DOHH2 (cell line): ENCODE measurements around the gene HSFX3.

Experiments
- H3F3A ChIP-seq: fragments of 200-600 bp; sonication (generic), shearing (Covaris generic); 2 replicates; pipeline ENCODE4 v1.6.0; 2016; ENCODE audit warnings: antibody characterized with exemption, mild to moderate bottlenecking; ENCODE audit not compliant: control insufficient read depth, insufficient read depth
- H3K27ac ChIP-seq: fragments of 200-600 bp; sonication (generic); 2 replicates; pipeline ENCODE4 v1.5.1; 2014; ENCODE audit warnings: low read depth, mild to moderate bottlenecking, low read length, moderate library complexity
- H3K27me3 ChIP-seq: fragments of 200-600 bp; sonication (generic); 2 replicates; pipeline ENCODE4 v1.6.1; 2014; ENCODE audit warnings: mild to moderate bottlenecking, low read length, mixed read lengths; ENCODE audit not compliant: control insufficient read depth
- H3K36me3 ChIP-seq: fragments of 200-600 bp; sonication (generic); 2 replicates; pipeline ENCODE4 v1.6.1; 2014; ENCODE audit warnings: mild to moderate bottlenecking, low read length, moderate library complexity, mixed read lengths; ENCODE audit not compliant: control insufficient read depth
- H3K4me1 ChIP-seq: fragments of 200-600 bp; sonication (generic); 2 replicates; pipeline ENCODE4 v1.6.1; 2014; ENCODE audit warnings: mild to moderate bottlenecking, low read length, mixed read lengths; ENCODE audit not compliant: control insufficient read depth
- H3K4me2 ChIP-seq: fragments of 200-600 bp; sonication (generic); 2 replicates; pipeline ENCODE4 v1.6.0; 2014; ENCODE audit warnings: mild to moderate bottlenecking, low read length, moderate library complexity
- H3K4me3 ChIP-seq: fragments of 200-600 bp; sonication (generic); 2 replicates; pipeline ENCODE4 v1.5.1; 2014; ENCODE audit warnings: mild to moderate bottlenecking, low read length, mixed read lengths
- H3K79me2 ChIP-seq: fragments of 200-600 bp; sonication (generic); 2 replicates; pipeline ENCODE4 v1.6.1; 2014; ENCODE audit warnings: mild to moderate bottlenecking, low read length, mixed read lengths; ENCODE audit not compliant: control insufficient read depth
- H3K9me2 ChIP-seq: fragments of 200-600 bp; sonication (generic); replicated peaks from 2 replicates; pipeline ENCODE4 v1.6.1; 2014; ENCODE audit warnings: mild to moderate bottlenecking, low read length, mixed read lengths; ENCODE audit not compliant: control insufficient read depth
- H3K9me3 ChIP-seq: fragments of 200-600 bp; sonication (generic); 2 replicates; pipeline ENCODE4 v1.6.1; 2014; ENCODE audit warnings: antibody characterized with exemption, low read length, mixed read lengths; ENCODE audit not compliant: control insufficient read depth, insufficient read depth
- H4K20me1 ChIP-seq: fragments of 200-600 bp; sonication (generic); 2 replicates; pipeline ENCODE4 v1.6.0; 2014; ENCODE audit warnings: low read depth, mild to moderate bottlenecking, antibody characterized with exemption, low read length, moderate library complexity; ENCODE audit not compliant: control insufficient read depth, insufficient read depth
- EZH2phosphoT487 ChIP-seq: fragments of 200-600 bp; sonication (generic); IDR thresholded peaks from 2 replicates; pipeline ENCODE4 v1.6.1; 2017; ENCODE audit warnings: borderline replicate concordance, mild to moderate bottlenecking, antibody characterized with exemption, low read length, moderate library complexity, mixed read lengths
- TF ChIP-seq, protein P1 (sequence below): fragments of 200-600 bp; sonication (generic); IDR thresholded peaks from one replicate; pipeline ENCODE4 v1.5.1; 2014; ENCODE audit warnings: antibody characterized with exemption, mild to moderate bottlenecking, low read depth, low read length; ENCODE audit not compliant: poor library complexity, severe bottlenecking

The HSFX3 gene

DNA sequence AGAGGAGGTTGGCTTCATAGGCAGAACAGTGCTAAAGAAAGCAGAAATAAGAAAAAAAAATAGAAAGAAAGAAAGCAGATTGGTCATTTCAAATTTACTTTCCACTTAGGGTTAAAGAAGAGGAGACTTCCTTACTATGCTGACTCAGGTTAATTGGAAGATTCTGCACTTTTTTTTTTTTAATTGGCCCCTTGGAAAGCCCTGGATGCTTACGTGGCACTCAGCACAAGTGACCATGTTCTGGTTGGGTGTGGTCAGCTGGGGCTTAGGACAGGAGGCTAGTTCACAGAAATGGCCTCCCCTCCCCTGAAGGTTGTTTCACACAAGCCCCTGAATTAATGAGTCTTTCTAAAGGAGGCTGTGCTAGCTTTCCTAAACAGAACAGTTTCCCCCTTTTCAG is 23.0 kb upstream of the HSFX3 start:
- H3K27ac ChIP-seq: no peak overlapping the region
- H3K27me3 ChIP-seq: no peaks in the 10 kb centered on the region
- H3F3A ChIP-seq: no peaks in the 10 kb centered on the region
- no peak overlapping the region for H3K4me3 ChIP-seq
- no peaks in the 10 kb centered on the region for H3K36me3 ChIP-seq
- H3K4me2 ChIP-seq: no peak overlapping the region
- TF ChIP-seq, protein P1, sequence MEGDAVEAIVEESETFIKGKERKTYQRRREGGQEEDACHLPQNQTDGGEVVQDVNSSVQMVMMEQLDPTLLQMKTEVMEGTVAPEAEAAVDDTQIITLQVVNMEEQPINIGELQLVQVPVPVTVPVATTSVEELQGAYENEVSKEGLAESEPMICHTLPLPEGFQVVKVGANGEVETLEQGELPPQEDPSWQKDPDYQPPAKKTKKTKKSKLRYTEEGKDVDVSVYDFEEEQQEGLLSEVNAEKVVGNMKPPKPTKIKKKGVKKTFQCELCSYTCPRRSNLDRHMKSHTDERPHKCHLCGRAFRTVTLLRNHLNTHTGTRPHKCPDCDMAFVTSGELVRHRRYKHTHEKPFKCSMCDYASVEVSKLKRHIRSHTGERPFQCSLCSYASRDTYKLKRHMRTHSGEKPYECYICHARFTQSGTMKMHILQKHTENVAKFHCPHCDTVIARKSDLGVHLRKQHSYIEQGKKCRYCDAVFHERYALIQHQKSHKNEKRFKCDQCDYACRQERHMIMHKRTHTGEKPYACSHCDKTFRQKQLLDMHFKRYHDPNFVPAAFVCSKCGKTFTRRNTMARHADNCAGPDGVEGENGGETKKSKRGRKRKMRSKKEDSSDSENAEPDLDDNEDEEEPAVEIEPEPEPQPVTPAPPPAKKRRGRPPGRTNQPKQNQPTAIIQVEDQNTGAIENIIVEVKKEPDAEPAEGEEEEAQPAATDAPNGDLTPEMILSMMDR: no peak
- TF ChIP-seq EZH2phosphoT487: no peak
- no peaks in the 10 kb centered on the region for H4K20me1 ChIP-seq
- H3K79me2 ChIP-seq: no peaks in the 10 kb centered on the region
- H3K9me2 ChIP-seq: no peaks in the 10 kb centered on the region
- no peaks in the 10 kb centered on the region for H3K9me3 ChIP-seq
- no peaks in the 10 kb centered on the region for H3K4me1 ChIP-seq

DNA sequence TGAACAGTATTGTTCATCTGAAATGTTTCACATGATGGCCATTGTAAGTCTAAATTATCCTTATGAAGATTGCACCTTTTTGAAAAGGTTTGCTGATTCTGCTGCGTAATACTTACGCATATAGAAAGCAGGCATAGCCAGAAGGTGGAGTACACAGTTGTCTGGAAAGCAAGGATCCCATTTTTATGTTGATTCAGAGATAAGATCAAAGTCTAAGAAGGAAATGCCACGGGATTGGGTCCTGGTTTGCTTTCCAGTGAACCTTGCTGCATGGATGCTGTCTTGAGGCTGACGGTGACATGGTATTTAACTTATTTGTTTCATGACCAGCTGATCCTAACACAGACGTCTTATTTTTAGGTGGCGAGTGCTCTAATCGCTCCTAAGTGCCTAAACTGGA is 22.0 kb upstream of the HSFX3 start:
- H3K27me3 ChIP-seq: no peaks in the 10 kb centered on the region
- no peak overlapping the region for H3K27ac ChIP-seq
- no peaks in the 10 kb centered on the region for H3K4me1 ChIP-seq
- H3K9me3 ChIP-seq: no peaks in the 10 kb centered on the region
- no peaks in the 10 kb centered on the region for H3K79me2 ChIP-seq
- no peak overlapping the region for H3K4me3 ChIP-seq
- H3K36me3 ChIP-seq: no peaks in the 10 kb centered on the region
- TF ChIP-seq EZH2phosphoT487: no peak
- TF ChIP-seq, protein P1: no peak
- no peaks in the 10 kb centered on the region for H3K9me2 ChIP-seq
- H4K20me1 ChIP-seq: no peaks in the 10 kb centered on the region
- H3F3A ChIP-seq: no peaks in the 10 kb centered on the region
- no peak overlapping the region for H3K4me2 ChIP-seq

DNA sequence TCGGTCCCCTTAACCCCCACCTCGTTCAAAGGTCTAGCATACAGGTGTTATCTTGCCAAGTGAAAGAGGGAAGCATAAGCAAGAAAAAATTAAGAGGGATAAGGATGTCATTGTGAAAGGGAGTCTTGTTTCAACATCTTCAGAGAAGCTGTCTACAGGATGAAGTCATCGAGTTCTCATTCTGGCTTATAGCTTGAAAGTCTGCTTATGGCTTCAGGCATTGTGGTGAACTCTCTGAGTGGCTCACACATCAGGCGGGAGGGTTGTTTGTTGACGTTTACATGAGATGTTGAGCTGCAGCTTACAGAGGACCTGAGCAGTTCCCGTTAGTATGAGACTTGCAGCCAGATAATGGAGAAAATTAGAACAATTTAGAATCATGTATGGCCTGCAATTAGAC is 20.9 kb upstream of the HSFX3 start:
- H3K79me2 ChIP-seq: no peaks in the 10 kb centered on the region
- TF ChIP-seq, protein P1: no peak
- TF ChIP-seq EZH2phosphoT487: no peak
- no peaks in the 10 kb centered on the region for H3K9me2 ChIP-seq
- H3K9me3 ChIP-seq: no peaks in the 10 kb centered on the region
- H3K27me3 ChIP-seq: no peaks in the 10 kb centered on the region
- no peaks in the 10 kb centered on the region for H3F3A ChIP-seq
- no peak overlapping the region for H3K27ac ChIP-seq
- H3K4me3 ChIP-seq: no peak overlapping the region
- no peaks in the 10 kb centered on the region for H3K4me1 ChIP-seq
- no peaks in the 10 kb centered on the region for H3K36me3 ChIP-seq
- no peaks in the 10 kb centered on the region for H4K20me1 ChIP-seq
- H3K4me2 ChIP-seq: no peak overlapping the region

DNA sequence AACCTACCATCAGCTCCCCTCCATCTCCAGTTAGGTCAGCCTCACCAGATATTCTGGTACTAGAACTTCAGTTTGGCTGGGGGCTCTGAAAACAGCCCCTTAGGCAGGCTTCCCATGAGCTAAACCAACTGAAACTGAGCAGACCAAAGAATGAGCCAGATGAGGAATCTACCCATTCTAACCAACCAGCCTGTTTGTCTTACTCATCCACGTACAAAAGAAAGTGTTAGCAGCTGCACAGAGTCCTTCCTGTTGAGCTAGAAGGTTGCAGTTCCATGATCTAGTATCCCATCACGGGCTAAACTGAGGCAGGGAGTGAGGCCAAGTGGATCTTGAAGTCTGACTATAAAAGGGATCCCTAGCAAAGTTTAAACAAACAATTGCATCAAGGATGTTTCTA is 20.0 kb upstream of the HSFX3 start:
- no peaks in the 10 kb centered on the region for H3K36me3 ChIP-seq
- no peaks in the 10 kb centered on the region for H3K9me3 ChIP-seq
- H3K27me3 ChIP-seq: no peaks in the 10 kb centered on the region
- no peaks in the 10 kb centered on the region for H3F3A ChIP-seq
- TF ChIP-seq, protein P1: no peak
- no peak for TF ChIP-seq EZH2phosphoT487
- H3K79me2 ChIP-seq: no peaks in the 10 kb centered on the region
- no peak overlapping the region for H3K27ac ChIP-seq
- H3K4me2 ChIP-seq: no peak overlapping the region
- H3K4me1 ChIP-seq: no peaks in the 10 kb centered on the region
- H3K4me3 ChIP-seq: no peak overlapping the region
- no peaks in the 10 kb centered on the region for H4K20me1 ChIP-seq
- H3K9me2 ChIP-seq: no peaks in the 10 kb centered on the region
